H1 (cell line): ENCODE results near the gene PALD1. TPM values are rescaled to one million over a fixed set of nuclear protein-coding genes. Genes with fewer than 3 reads are reported as not detected.

Source experiments
- CBX8 ChIP-seq: fragments of 300-800, 300-1000 bp; sonication (generic); IDR thresholded peaks from 2 replicates; pipeline ENCODE4 v1.7.1; 2016; ENCODE audit warnings: low read depth, low read length, borderline replicate concordance
- CHD7 ChIP-seq: fragments of 300-600 bp; sonication (generic); IDR thresholded peaks from 2 replicates; pipeline ENCODE4 v1.7.1; 2012; ENCODE audit warnings: low read length, moderate library complexity, mild to moderate bottlenecking, inconsistent platforms; ENCODE audit not compliant: insufficient replicate concordance
- TAF7 ChIP-seq: optimal IDR thresholded peaks from 2 replicates; pipeline ENCODE3; 2011; ENCODE audit warnings: low read depth, mild to moderate bottlenecking, inconsistent platforms, low read length, moderate library complexity, borderline replicate concordance
- polyA plus RNA-seq, 7 experiments: library from polyadenylated mRNA; depleted of rRNA in 3 of 7; stranded (reverse) in 5 of 7; unstranded in 2 of 7; fragments of >200 nt in 5 of 7; fragments of 200-250 nt in 2 of 7; gene quantifications; 1 replicate in 5 of 7; 2 replicates in 1 of 7; 4 replicates in 1 of 7; pipeline versions ENCODE4 v1.2.1 to v1.2.3, GENCODE V29; 2011 to 2013; ENCODE audit warnings: missing spikeins in 2 of 7, mixed read lengths in 2 of 7
- total RNA-seq: library from RNA; stranded (reverse); fragmentation: NEBNext Ultra II Directional; extraction: Animal tissue kit (Norgen Biotek cat#: 25700); gene quantifications from 2 replicates; pipeline ENCODE4 v1.2.1, GENCODE V29; 2021

PALD1 gene
- total and polyA plus RNA-seq, 2 of the 8 experiments (the other 6 are each of a cell fraction or from before 2014, with no cell fraction given) = 13.3 to 32.8 TPM

DNA sequence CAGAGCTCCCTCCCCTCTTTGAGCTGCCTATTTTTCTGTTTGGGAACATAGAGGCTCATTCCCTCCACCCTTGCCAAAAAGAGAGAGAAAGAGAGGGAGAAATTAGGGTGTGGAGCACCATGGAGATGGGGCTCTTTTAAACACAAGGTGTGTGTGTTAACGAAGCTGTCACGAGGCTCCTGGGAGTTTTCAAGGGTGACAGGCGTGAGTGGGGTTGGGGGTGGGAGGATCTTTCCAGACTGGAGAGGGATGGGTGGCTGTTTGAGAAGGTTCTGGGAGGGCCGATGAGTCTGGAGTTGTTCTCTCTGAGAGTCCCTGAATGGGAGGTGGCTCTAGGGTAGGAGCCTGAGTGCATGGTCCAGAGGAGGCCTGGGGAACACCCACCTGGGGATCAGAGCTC lies 45.0 kb downstream of the PALD1 start (continued):
- no peak for TF ChIP-seq CHD7
- TF ChIP-seq TAF7 = no peak
- TF ChIP-seq CBX8 = no peak
- TF ChIP-seq, all 59 proteins: peak for 0
